H1 (cell line): ENCODE measurements around the gene ERC1.

Experiments
- EZH2 ChIP-seq: fragments of 200-600 bp; sonication (generic); IDR thresholded peaks from 2 replicates; pipeline ENCODE4 v1.7.1; 2012; ENCODE audit warnings: low read depth, mild to moderate bottlenecking, moderate library complexity, low read length, inconsistent platforms; ENCODE audit not compliant: severe bottlenecking
- RFX5 ChIP-seq: IDR thresholded peaks from 2 replicates; pipeline ENCODE4 v1.6.1; 2011; ENCODE audit warnings: low read depth, low read length, improper control_type of control experiment, borderline replicate concordance

DNA sequence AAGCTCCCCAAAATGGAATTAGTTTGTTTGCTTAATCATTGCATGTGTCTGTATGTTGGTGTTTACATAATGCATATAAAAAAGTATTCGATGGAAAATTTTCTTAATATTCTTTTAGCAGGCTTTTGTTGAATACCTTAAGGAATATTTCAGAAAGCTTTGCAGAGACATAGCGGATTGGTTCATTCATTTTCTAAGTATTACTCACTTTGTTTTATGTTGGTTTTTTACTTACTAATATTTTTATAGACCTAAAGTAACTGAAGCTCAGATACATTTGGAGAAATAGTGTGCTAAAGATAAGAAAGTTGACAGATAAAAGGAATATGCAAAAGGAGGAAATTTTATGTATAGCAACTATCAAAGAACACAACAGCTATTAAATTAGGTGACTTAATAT, 191.0 kb downstream of the ERC1 start:
- no peak for TF ChIP-seq EZH2
- TF ChIP-seq RFX5, result no peak
